ENCODE results near the gene ZNF485.
A peak's percentile ranks its signal among the peaks of the same experiment; 100 is the strongest.

The ZNF485 gene

GRCh38 chr10:43648095-43648397 lies 41.8 kb downstream of the ZNF485 start:
- TF ChIP-seq POLR2A (IDR thresholded peaks at IDR 0.05; ENCODE audit: extremely low read depth, insufficient read length), result no peak
- no peak for TF ChIP-seq MYC (IDR thresholded peaks at IDR 0.05; ENCODE audit: low read depth, low read length)
- TF ChIP-seq CTCF (IDR thresholded peaks at IDR 0.05; ENCODE audit: low read depth, low read length), result no peak
- no peak for TF ChIP-seq MAX (IDR thresholded peaks at IDR 0.05; ENCODE audit: low read depth, low read length)
- peak; percentile 76 for DNase-seq (ENCODE audit: low read depth)
- H3K4me3 ChIP-seq (ENCODE audit: low read depth, low read length), result peak overlapping the region; percentile 55

- peak; percentile 85 for DNase-seq (ENCODE audit: low read depth)
- TF ChIP-seq MYC (IDR thresholded peaks at IDR 0.05; ENCODE audit: low read depth, low read length) (no peak; the same call in 1 of the 2 replicates), MAX (IDR thresholded peaks at IDR 0.05; ENCODE audit: low read depth, low read length) (no peak; the same call in 1 of the 2 replicates), POLR2A (IDR thresholded peaks at IDR 0.05; ENCODE audit: extremely low read depth, insufficient read length) (no peak), CTCF (IDR thresholded peaks at IDR 0.05; ENCODE audit: low read depth, low read length) (no peak)
- peak within 1 kb of the TSS; percentile 55 for H3K4me3 ChIP-seq (ENCODE audit: low read depth, low read length)
Measured at GRCh38 chr10:43648398-43649184, 42.4 kb downstream of the ZNF485 start, which contains the start of gene ZNF32. Gene ZNF32, minus strand, starts transcription at chr10:43648881. Its CDS starts 2,748 bp downstream, at chr10:43646133.

GRCh38 chr10:43649185-43649523 lies 42.9 kb downstream of the ZNF485 start:
- DNase-seq (ENCODE audit: low read depth), result no peak
- H3K4me3 ChIP-seq (ENCODE audit: low read depth, low read length), result peak overlapping the region; percentile 50
- TF ChIP-seq CTCF (IDR thresholded peaks at IDR 0.05; ENCODE audit: low read depth, low read length), result no peak
- no peak for TF ChIP-seq MYC (IDR thresholded peaks at IDR 0.05; ENCODE audit: low read depth, low read length)
- TF ChIP-seq POLR2A (IDR thresholded peaks at IDR 0.05; ENCODE audit: extremely low read depth, insufficient read length), result no peak
- no peak for TF ChIP-seq MAX (IDR thresholded peaks at IDR 0.05; ENCODE audit: low read depth, low read length)

GRCh38 chr10:43653746-43654145 lies 47.5 kb downstream of the ZNF485 start:
- TF ChIP-seq CTCF (IDR thresholded peaks at IDR 0.05; ENCODE audit: low read depth, low read length) (no peak), MAX (IDR thresholded peaks at IDR 0.05; ENCODE audit: low read depth, low read length) (no peak), MYC (IDR thresholded peaks at IDR 0.05; ENCODE audit: low read depth, low read length) (no peak)
- no peak overlapping the region for H3K4me3 ChIP-seq (ENCODE audit: low read depth, low read length)
- DNase-seq (ENCODE audit: low read depth), result peak; percentile 14

GRCh38 chr10:43655311-43655710 lies 49.1 kb downstream of the ZNF485 start:
- no peak for DNase-seq (ENCODE audit: low read depth)
- TF ChIP-seq POLR2A (IDR thresholded peaks at IDR 0.05; ENCODE audit: extremely low read depth, insufficient read length) (no peak), CTCF (IDR thresholded peaks at IDR 0.05; ENCODE audit: low read depth, low read length) (no peak), MAX (IDR thresholded peaks at IDR 0.05; ENCODE audit: low read depth, low read length) (no peak), MYC (IDR thresholded peaks at IDR 0.05; ENCODE audit: low read depth, low read length) (no peak)

More at GRCh38 chr10:43655311-43655710, 49.1 kb downstream of the ZNF485 start:
- H3K4me3 ChIP-seq (ENCODE audit: low read depth, low read length), result no peak overlapping the region

Data from NB4 (cell line).